GM18520 (cell line): ENCODE measurements around the gene SEC23B.

Source experiments
- ATAC-seq: cut with Tn5 transposase; IDR thresholded peaks from one replicate; pipeline ENCODE4 v1.9.1; 2021; ENCODE audit not compliant: unreplicated experiment

SEC23B gene

DNA sequence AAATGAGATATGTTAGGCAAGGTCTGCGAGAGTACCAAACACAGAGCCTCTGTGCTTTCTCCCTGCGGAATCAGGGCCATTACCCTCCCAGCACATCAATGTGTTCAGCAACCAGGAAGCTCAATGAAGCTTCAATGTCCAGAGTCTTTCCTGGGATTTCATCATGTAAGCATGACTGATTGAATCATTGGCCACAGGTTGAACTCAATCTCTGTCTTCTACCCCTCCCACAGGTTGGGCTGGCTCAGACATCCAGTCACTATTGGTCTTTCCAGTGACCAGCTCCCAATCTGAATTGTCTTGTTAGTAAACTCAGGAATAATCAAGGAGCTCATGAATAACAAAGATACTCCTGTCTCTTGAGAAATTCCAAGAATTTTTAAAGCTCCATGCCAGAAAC lies 77.4 kb downstream of the SEC23B start:
- ATAC-seq, result no peak

DNA sequence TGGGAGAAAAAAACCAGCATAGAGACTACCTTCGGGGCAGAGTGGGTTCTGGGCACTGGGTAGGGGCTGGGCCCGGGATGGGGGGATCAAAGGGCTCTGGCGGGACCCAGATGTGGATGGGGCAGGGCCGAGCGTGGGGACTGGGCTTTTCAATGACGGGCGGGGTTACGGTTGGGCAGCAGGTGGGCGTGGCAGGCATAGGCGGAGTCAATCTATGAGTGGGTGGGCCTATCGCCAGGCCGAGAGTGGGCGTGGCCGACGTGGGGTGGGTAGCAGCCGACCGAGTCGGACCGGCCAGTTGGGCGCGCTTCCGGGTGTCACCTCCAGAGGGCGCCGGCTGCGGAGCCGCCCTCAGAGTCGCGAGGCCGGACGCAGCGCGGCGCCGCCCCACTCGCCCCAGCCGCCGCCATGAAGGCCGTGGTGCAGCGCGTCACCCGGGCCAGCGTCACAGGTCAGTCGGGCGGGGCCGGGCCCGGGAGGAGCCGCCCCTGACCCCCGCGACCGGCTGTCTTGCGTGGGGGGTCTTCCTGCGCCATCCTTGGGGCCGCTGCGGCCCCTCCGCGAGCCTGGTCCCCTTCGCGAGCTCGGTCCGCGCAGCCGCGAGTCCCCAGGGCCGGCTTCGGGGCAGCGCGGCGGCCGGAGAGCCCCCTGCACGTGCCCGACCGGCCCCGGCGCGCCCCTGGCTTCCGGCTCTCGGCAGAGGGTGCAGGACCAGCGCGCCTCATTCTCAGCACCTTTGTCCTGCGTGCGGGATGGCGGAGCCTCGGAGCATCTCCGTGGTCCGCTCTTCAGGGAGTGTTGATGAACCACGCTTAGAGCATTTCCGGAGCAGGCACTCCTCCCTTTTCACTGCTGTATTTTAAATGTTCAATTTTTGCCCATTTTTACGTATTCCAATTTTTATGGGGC lies 80.2 kb downstream of the SEC23B start, which contains the start of gene DTD1:
DTD1 (plus strand) TSS at position 390 of the 909 bp plus-strand sequence; CDS start at position 409, 19 bp downstream.
- ATAC-seq, result peak; percentile 74

DNA sequence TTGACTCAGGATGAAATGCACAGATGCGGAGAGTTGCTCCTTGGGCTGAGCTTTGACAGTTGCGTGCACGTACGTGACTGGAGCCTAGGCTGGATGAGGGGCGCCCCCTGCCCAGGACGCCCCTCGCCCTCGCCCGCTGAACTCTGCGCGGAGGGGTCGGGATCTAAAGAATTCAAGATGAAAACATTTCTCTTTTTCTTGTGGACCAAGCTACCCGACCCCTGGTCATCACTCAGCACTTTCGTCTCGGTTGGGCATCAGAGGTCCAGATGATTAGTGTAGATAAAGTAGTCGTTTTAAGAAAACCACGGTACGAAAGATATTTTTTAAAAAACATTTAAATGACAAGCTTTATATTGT lies 80.8 kb downstream of the SEC23B start:
- ATAC-seq, result no peak

DNA sequence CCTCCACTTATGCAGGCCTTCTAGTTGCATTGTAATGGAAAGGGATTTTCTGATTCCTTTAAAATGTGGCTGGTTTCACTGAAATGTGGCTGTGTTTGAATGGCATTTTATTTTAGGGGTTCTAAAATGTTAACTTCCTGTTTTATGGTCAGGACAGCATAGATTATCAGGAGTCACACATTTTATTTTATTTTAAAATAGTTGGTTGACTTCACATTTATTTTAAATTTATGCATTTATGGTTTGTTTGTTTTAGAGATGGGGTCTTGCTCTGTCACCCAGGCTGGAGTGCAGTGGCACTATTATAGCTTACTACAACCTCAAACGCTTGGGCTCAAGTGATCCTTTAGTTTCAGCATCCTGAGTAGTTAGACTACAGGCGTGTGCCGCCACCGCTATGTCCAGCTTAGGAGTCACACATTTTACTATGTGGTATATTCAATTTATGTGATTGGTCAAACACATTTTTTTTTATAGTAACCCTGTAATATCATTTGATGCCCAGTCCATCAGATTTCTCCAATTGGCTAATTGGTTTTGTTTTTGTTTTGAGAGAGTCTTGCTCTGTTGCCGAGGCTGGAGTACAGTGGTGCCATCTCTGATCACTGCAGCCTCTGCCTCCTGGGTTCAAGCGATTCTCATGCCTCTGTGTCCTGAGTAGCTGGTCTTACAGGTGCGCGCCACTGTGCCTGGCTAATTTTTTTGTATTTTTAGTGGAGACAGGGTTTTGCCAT lies 82.4 kb downstream of the SEC23B start:
- no peak for ATAC-seq

DNA sequence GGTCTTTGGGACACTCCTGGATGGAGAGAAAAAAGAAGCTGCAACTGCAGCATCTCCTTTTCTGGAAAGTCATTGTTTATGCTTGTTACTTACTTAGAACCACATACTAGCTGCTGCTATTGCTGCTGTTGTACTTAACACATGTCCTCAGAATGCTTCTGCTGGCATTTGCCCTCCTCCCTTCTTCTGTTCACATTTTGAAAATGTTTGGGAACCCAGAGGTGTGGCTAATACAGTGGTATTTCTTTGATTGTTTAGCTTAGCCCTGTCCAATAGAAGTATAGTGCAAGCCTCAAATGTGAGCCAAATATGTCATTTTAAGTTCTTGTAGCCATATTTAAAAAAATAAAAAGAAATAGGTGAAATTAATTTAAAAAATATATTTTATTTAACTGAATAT lies 88.5 kb downstream of the SEC23B start:
- no peak for ATAC-seq

DNA sequence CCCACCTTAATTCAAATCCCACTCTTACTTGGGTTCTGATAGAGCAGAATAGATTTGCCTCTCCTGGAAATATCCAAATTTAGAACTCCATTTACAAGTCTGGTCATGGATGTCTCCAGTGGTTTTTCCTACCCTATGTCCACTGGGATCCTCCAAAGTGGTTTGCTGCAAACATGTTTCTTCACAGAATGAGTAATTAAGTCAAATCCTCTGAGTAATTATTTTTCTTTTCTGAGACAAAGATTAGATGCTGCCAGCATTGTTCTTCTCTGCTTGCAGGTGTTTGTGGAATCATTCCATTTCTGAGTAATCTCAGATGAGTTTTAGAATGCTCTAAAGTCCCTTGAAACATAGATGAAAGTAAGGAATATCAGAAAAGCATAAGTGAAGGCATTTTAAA lies 102.0 kb downstream of the SEC23B start:
- no peak for ATAC-seq
